PC-9 (cell line): ENCODE results near the gene PANX2. TPM values are rescaled to one million over a fixed set of nuclear protein-coding genes. Genes with fewer than 3 reads are reported as not detected.
A peak's percentile ranks its signal among the peaks of the same experiment; 100 is the strongest.

Experiments
- BruUV-seq: library from RNA; stranded (reverse); fragments of 400-500 nt; replicated peaks from 2 replicates; lab custom pipeline; 2021; lab: Mats Ljungman, UMichigan
- CTCF ChIA-PET: fragments of 300-600 bp; sonication (Branson Sonifier 250); formaldehyde crosslinking; loops from one replicate; lab custom pipeline; 2022; ENCODE audit warnings: antibody characterized with exemption; lab: Charles Lee
- POLR2A ChIA-PET: fragments of 300-600 bp; sonication (Branson Sonifier 250); formaldehyde crosslinking; loops from one replicate; lab custom pipeline; 2022; ENCODE audit warnings: antibody characterized with exemption; ENCODE audit not compliant: unreplicated experiment; lab: Charles Lee
- DNase-seq, 2 experiments: peaks; one replicate each; pipeline versions ENCODE4 v3.0.0 to v3.0.0-alpha.2; 2015 to 2022; ENCODE audit warnings: mixed read lengths in 1 of 2
- H2AFZ ChIP-seq: fragments of 200-600 bp; sonication (generic); 2 replicates; pipeline ENCODE4 v1.8.1; 2017; ENCODE audit warnings: antibody characterized with exemption
- H3F3A ChIP-seq: fragments of 200-600 bp; sonication (generic); 2 replicates; pipeline ENCODE4 v1.8.1; 2017; ENCODE audit warnings: antibody characterized with exemption, mild to moderate bottlenecking, low read depth; ENCODE audit not compliant: insufficient read depth
- H3K27ac ChIP-seq: fragments of 200-600 bp; sonication (generic); 2 replicates; pipeline ENCODE4 v1.6.1; 2016; ENCODE audit warnings: mixed run types
- H3K27me3 ChIP-seq: fragments of 200-600 bp; sonication (generic); 2 replicates; pipeline ENCODE4 v1.6.1; 2016; ENCODE audit warnings: low read depth, mixed run types; ENCODE audit not compliant: insufficient read depth
- H3K36me3 ChIP-seq: fragments of 200-600 bp; sonication (generic); 2 replicates; pipeline ENCODE4 v1.6.1; 2016; ENCODE audit warnings: low read depth, mixed run types
- H3K4me1 ChIP-seq: fragments of 200-600 bp; sonication (generic); replicated peaks from 2 replicates; pipeline ENCODE4 v1.6.1; 2016; ENCODE audit warnings: mixed run types; ENCODE audit not compliant: insufficient read depth
- H3K4me2 ChIP-seq: fragments of 200-600 bp; sonication (generic); 2 replicates; pipeline ENCODE4 v1.6.1; 2017; ENCODE audit warnings: mixed run types
- H3K4me3 ChIP-seq: fragments of 200-600 bp; sonication (generic); 2 replicates; pipeline ENCODE4 v1.6.1; 2016; ENCODE audit warnings: mixed run types
- H3K79me2 ChIP-seq: fragments of 200-600 bp; sonication (generic); 2 replicates; pipeline ENCODE4 v1.6.1; 2017; ENCODE audit warnings: low read depth, mixed run types
- H3K9me2 ChIP-seq: fragments of 200-600 bp; sonication (generic); 2 replicates; pipeline ENCODE4 v1.8.1; 2017; ENCODE audit warnings: mild to moderate bottlenecking; ENCODE audit not compliant: insufficient read depth
- H3K9me3 ChIP-seq: fragments of 200-600 bp; sonication (generic); 2 replicates; pipeline ENCODE4 v1.8.1; 2016; ENCODE audit warnings: low read depth; ENCODE audit not compliant: insufficient read depth
- H4K20me1 ChIP-seq: fragments of 200-600 bp; sonication (generic); 2 replicates; pipeline ENCODE4 v1.8.1; 2017; ENCODE audit not compliant: insufficient read depth
- CTCF ChIP-seq: fragments of 200-600 bp; sonication (generic); conservative IDR thresholded peaks from 2 replicates; pipeline ENCODE4 v1.6.1; 2017; ENCODE audit warnings: mixed run types, antibody characterized with exemption, mild to moderate bottlenecking, moderate library complexity
- EZH2 ChIP-seq: fragments of 200-600 bp; sonication (generic); IDR thresholded peaks from 2 replicates; pipeline ENCODE4 v1.8.0; 2017; ENCODE audit warnings: antibody characterized with exemption, low read depth
- intact Hi-C: fragments of 100-400 bp; cut with micrococcal nuclease; formaldehyde crosslinking; loops from one replicate; pipeline ENCODE4 v1.10.0; 2022; ENCODE audit not compliant: unreplicated experiment
- total RNA-seq: library from RNA; stranded (reverse); gene quantifications from 2 replicates; pipeline ENCODE4 v1.2.3, GENCODE V29; 2021

PANX2 gene
- total RNA-seq, 1 experiment from 2014 or later: 51.7 TPM

GRCh38 chr22:50169181-50169759, 1.3 kb upstream of the PANX2 start:
- DNase-seq: no peak
- Histone ChIP-seq H3F3A (peaks cover 10% of the 10 kb centered on the region; the same call in 1 of the 2 replicates), H3K36me3 (no peaks in the 10 kb centered on the region), H3K4me2 (peak overlapping the region; percentile 67), H3K4me1 (peaks cover 13% of the 10 kb centered on the region), H3K27ac (no peak overlapping the region), H3K27me3 (no peaks in the 10 kb centered on the region), H2AFZ (no peak overlapping the region), H3K4me3 (peak overlapping the region; percentile 56; the same call in 1 of the 2 replicates), H3K9me3 (no peaks in the 10 kb centered on the region), H3K79me2 (peaks cover 4% of the 10 kb centered on the region; the same call in 1 of the 2 replicates), H4K20me1 (no peaks in the 10 kb centered on the region), H3K9me2 (no peaks in the 10 kb centered on the region)
- TF ChIP-seq CTCF (no peak), EZH2 (no peak)
- POLR2A ChIA-PET: no interaction called here
- TSS peak; percentile 83 for BruUV-seq
- intact Hi-C loops: no loop called here
- CTCF ChIA-PET: no interaction called here

GRCh38 chr22:50169774-50170341, 673 bp upstream of the PANX2 start:
- no peaks in the 10 kb centered on the region for H3K9me2 ChIP-seq
- no peaks in the 10 kb centered on the region for H3K36me3 ChIP-seq
- DNase-seq: peak; percentile 46 to 62
- H3K4me1 ChIP-seq: peaks cover 13% of the 10 kb centered on the region
- BruUV-seq: no TSS peak
- no peaks in the 10 kb centered on the region for H3K27me3 ChIP-seq
- no peaks in the 10 kb centered on the region for H3K9me3 ChIP-seq
- TF ChIP-seq CTCF (no peak), EZH2 (no peak)
- peak overlapping the region; percentile 56; the same call in 1 of the 2 replicates for H3K4me3 ChIP-seq
- H4K20me1 ChIP-seq: no peaks in the 10 kb centered on the region
- H3K79me2 ChIP-seq: peaks cover 4% of the 10 kb centered on the region; the same call in 1 of the 2 replicates
- H2AFZ ChIP-seq: no peak overlapping the region
- H3F3A ChIP-seq: peaks cover 10% of the 10 kb centered on the region; the same call in 1 of the 2 replicates
- H3K27ac ChIP-seq: no peak overlapping the region
- CTCF ChIA-PET: no interaction called here
- intact Hi-C loops: no loop called here
- POLR2A ChIA-PET: no interaction called here
- H3K4me2 ChIP-seq: peak overlapping the region; percentile 67

- Histone ChIP-seq H3K4me3 (peak overlapping the region; percentile 86; the same call in 1 of the 2 replicates), H3K27ac (no peak overlapping the region)
These were observed 911 bp downstream of the PANX2 start for GRCh38 chr22:50171319-50171964.

More at GRCh38 chr22:50171319-50171964, 911 bp downstream of the PANX2 start:
- Histone ChIP-seq H3K27me3 (no peaks in the 10 kb centered on the region), H3K9me2 (no peaks in the 10 kb centered on the region), H4K20me1 (peaks cover 15% of the 10 kb centered on the region), H3K4me2 (peak overlapping the region; percentile 99), H3K79me2 (peaks cover 4% of the 10 kb centered on the region; the same call in 1 of the 2 replicates), H3K4me1 (peaks cover 13% of the 10 kb centered on the region), H3F3A (peaks cover 10% of the 10 kb centered on the region; the same call in 1 of the 2 replicates), H3K36me3 (no peaks in the 10 kb centered on the region), H2AFZ (peak overlapping the region; percentile 23; the same call in 1 of the 2 replicates), H3K9me3 (no peaks in the 10 kb centered on the region)
- DNase-seq: no peak
- intact Hi-C loops: no loop called here
- CTCF ChIA-PET: no interaction called here
- TF ChIP-seq CTCF: no peak
- TF ChIP-seq EZH2: no peak
- no TSS peak for BruUV-seq
- POLR2A ChIA-PET: no interaction called here
